Neural progenitor cell (in vitro differentiated cells): ENCODE data around the gene DDX27. TPM values are rescaled to one million over a fixed set of nuclear protein-coding genes. Genes with fewer than 3 reads are reported as not detected.

Experiments used
- DNase-seq: peaks from one replicate; pipeline ENCODE4 v3.0.0-alpha.2; 2016; ENCODE audit warnings: low spot score
- H2AFZ ChIP-seq: fragments of 200-600 bp; sonication (generic); replicated peaks from 2 replicates; pipeline ENCODE4 v1.6.1; 2016; ENCODE audit warnings: antibody characterized with exemption
- H3F3A ChIP-seq: fragments of 200-600 bp; sonication (generic); 2 replicates; pipeline ENCODE4 v1.6.1; 2016; ENCODE audit warnings: antibody characterized with exemption, low read depth
- H3K27ac ChIP-seq: fragments of 200-600 bp; sonication (generic); 2 replicates; pipeline ENCODE4 v1.5.1; 2016; ENCODE audit warnings: mild to moderate bottlenecking
- H3K27me3 ChIP-seq: fragments of 200-600 bp; sonication (generic); 2 replicates; pipeline ENCODE4 v1.6.1; 2016; ENCODE audit warnings: mild to moderate bottlenecking, moderate library complexity
- H3K36me3 ChIP-seq: fragments of 200-600 bp; sonication (generic); 2 replicates; pipeline ENCODE4 v1.5.1; 2016
- H3K4me1 ChIP-seq: fragments of 200-600 bp; sonication (generic); 2 replicates; pipeline ENCODE4 v1.6.1; 2016; ENCODE audit warnings: mixed run types
- H3K4me2 ChIP-seq: fragments of 200-600 bp; sonication (generic); 2 replicates; pipeline ENCODE4 v1.6.1; 2016
- H3K4me3 ChIP-seq: fragments of 200-600 bp; sonication (generic); 2 replicates; pipeline ENCODE4 v1.5.1; 2016
- H3K79me2 ChIP-seq: fragments of 200-600 bp; sonication (generic); 2 replicates; pipeline ENCODE4 v1.6.1; 2016; ENCODE audit warnings: low read depth
- H3K9ac ChIP-seq: fragments of 200-600 bp; sonication (generic); 2 replicates; pipeline ENCODE4 v1.6.1; 2016
- H3K9me3 ChIP-seq: fragments of 200-600 bp; sonication (generic); 2 replicates; pipeline ENCODE4 v1.5.1; 2016; ENCODE audit warnings: low read depth
- H4K20me1 ChIP-seq: fragments of 200-600 bp; sonication (generic); 2 replicates; pipeline ENCODE4 v1.6.1; 2016; ENCODE audit warnings: low read depth
- H3K27ac Mint-ChIP-seq: 3 replicates; pipeline ENCODE4 v1.8.0; 2021; ENCODE audit warnings: mixed read lengths
- H3K27me3 Mint-ChIP-seq: 2 replicates; pipeline ENCODE4 v1.8.0; 2022; ENCODE audit warnings: low read depth, mild to moderate bottlenecking, inconsistent platforms, moderate library complexity, mixed read lengths; ENCODE audit not compliant: insufficient read depth
- H3K36me3 Mint-ChIP-seq: 3 replicates; pipeline ENCODE4 v1.8.0; 2021; ENCODE audit warnings: mixed read lengths
- H3K4me1 Mint-ChIP-seq: 3 replicates; pipeline ENCODE4 v1.8.0; 2021; ENCODE audit warnings: mixed read lengths
- H3K4me3 Mint-ChIP-seq: 3 replicates; pipeline ENCODE4 v1.8.0; 2021; ENCODE audit warnings: mild to moderate bottlenecking, moderate library complexity, mixed read lengths
- H3K9me3 Mint-ChIP-seq: 3 replicates; pipeline ENCODE4 v1.8.0; 2020; ENCODE audit warnings: mixed read lengths
- CTCF ChIP-seq: fragments of 200-600 bp; sonication (generic); IDR thresholded peaks from 2 replicates; pipeline ENCODE4 v1.5.1; 2017; ENCODE audit warnings: antibody characterized with exemption, mild to moderate bottlenecking
- EZH2 ChIP-seq: fragments of 200-600 bp; sonication (generic); IDR thresholded peaks from 2 replicates; pipeline ENCODE4 v1.6.1; 2017; ENCODE audit warnings: antibody characterized with exemption, mild to moderate bottlenecking, moderate library complexity
- EZH2phosphoT487 ChIP-seq: fragments of 200-600 bp; sonication (generic); IDR thresholded peaks from 2 replicates; pipeline ENCODE4 v1.6.1; 2017; ENCODE audit warnings: antibody characterized with exemption
- total RNA-seq: library from RNA; depleted of rRNA; stranded (reverse); fragments of >200 nt; gene quantifications from 2 replicates; pipeline ENCODE4 v1.2.3, GENCODE V29; 2015; ENCODE audit warnings: low replicate concordance

The DDX27 gene
- total RNA-seq, 1 donor from 2014 or later: 27.3 TPM

GRCh38 chr20:49234831-49235230 is 15.6 kb downstream of the DDX27 start:
- H2AFZ ChIP-seq: no peak overlapping the region
- Mint-ChIP-seq H3K27me3 (peaks cover 5% of the 10 kb centered on the region), H3K27ac (no peak overlapping the region), H3K4me1 (peaks cover 5% of the 10 kb centered on the region), H3K36me3 (peaks cover 30% of the 10 kb centered on the region), H3K4me3 (no peak overlapping the region), H3K9me3 (no peaks in the 10 kb centered on the region)
- H3K4me3 ChIP-seq: no peak overlapping the region
- H4K20me1 ChIP-seq: no peaks in the 10 kb centered on the region
- H3K9ac ChIP-seq: no peak overlapping the region
- H3K9me3 ChIP-seq: no peaks in the 10 kb centered on the region
- H3K27ac ChIP-seq: no peak overlapping the region
- no peaks in the 10 kb centered on the region for H3K27me3 ChIP-seq
- no peaks in the 10 kb centered on the region for H3K79me2 ChIP-seq
- no peak overlapping the region for H3K4me2 ChIP-seq
- H3K36me3 ChIP-seq: no peaks in the 10 kb centered on the region
- no peak for DNase-seq
- peaks cover 21% of the 10 kb centered on the region for H3F3A ChIP-seq
- H3K4me1 ChIP-seq: peaks cover 5% of the 10 kb centered on the region
- TF ChIP-seq EZH2 (no peak), CTCF (no peak), EZH2phosphoT487 (no peak)

GRCh38 chr20:49236301-49236700 is 17.1 kb downstream of the DDX27 start:
- H3K27me3 ChIP-seq: no peaks in the 10 kb centered on the region
- H3K27ac Mint-ChIP-seq: no peak overlapping the region
- no peaks in the 10 kb centered on the region for H3K9me3 ChIP-seq
- no peak overlapping the region for H3K9ac ChIP-seq
- H3K4me3 Mint-ChIP-seq: no peak overlapping the region
- no peak for DNase-seq
- H3K27me3 Mint-ChIP-seq: peaks cover 2% of the 10 kb centered on the region
- H3K9me3 Mint-ChIP-seq: no peaks in the 10 kb centered on the region
- H3F3A ChIP-seq: peaks cover 21% of the 10 kb centered on the region
- no peak overlapping the region for H3K4me2 ChIP-seq
- H2AFZ ChIP-seq: no peak overlapping the region
- no peaks in the 10 kb centered on the region for H3K79me2 ChIP-seq
- H3K4me3 ChIP-seq: no peak overlapping the region
- H3K27ac ChIP-seq: no peak overlapping the region
- H3K36me3 Mint-ChIP-seq: peaks cover 37% of the 10 kb centered on the region
- H3K36me3 ChIP-seq: no peaks in the 10 kb centered on the region
- no peak for TF ChIP-seq EZH2
- TF ChIP-seq CTCF: no peak
- H3K4me1 ChIP-seq: peaks cover 5% of the 10 kb centered on the region
- peaks cover 5% of the 10 kb centered on the region for H3K4me1 Mint-ChIP-seq
- H4K20me1 ChIP-seq: no peaks in the 10 kb centered on the region

GRCh38 chr20:49237531-49237930 is 18.3 kb downstream of the DDX27 start:
- peaks cover 21% of the 10 kb centered on the region for H3F3A ChIP-seq
- no peaks in the 10 kb centered on the region for H3K27me3 ChIP-seq
- H3K4me3 ChIP-seq: no peak overlapping the region
- H3K27me3 Mint-ChIP-seq: peaks cover 2% of the 10 kb centered on the region
- no peaks in the 10 kb centered on the region for H4K20me1 ChIP-seq
- H3K9ac ChIP-seq: no peak overlapping the region
- TF ChIP-seq EZH2 (no peak), EZH2phosphoT487 (peak; percentile 34)
- H3K36me3 ChIP-seq: no peaks in the 10 kb centered on the region
- no peaks in the 10 kb centered on the region for H3K9me3 ChIP-seq
- peaks cover 5% of the 10 kb centered on the region for H3K4me1 Mint-ChIP-seq
- peak; percentile 75 for DNase-seq
- no peak overlapping the region for H3K27ac Mint-ChIP-seq
- no peak overlapping the region for H3K4me3 Mint-ChIP-seq
- H3K36me3 Mint-ChIP-seq: peaks cover 45% of the 10 kb centered on the region
- peaks cover 5% of the 10 kb centered on the region for H3K4me1 ChIP-seq
- H3K79me2 ChIP-seq: no peaks in the 10 kb centered on the region
- H2AFZ ChIP-seq: no peak overlapping the region
- no peak overlapping the region for H3K4me2 ChIP-seq
- no peaks in the 10 kb centered on the region for H3K9me3 Mint-ChIP-seq
- peak overlapping the region; percentile 66 for H3K27ac ChIP-seq

- H3K4me3 Mint-ChIP-seq: no peak overlapping the region
- H3K4me1 Mint-ChIP-seq: no peaks in the 10 kb centered on the region
- Histone ChIP-seq H3K27me3 (no peaks in the 10 kb centered on the region), H3K4me3 (no peak overlapping the region), H4K20me1 (peaks cover 3% of the 10 kb centered on the region), H3K36me3 (no peaks in the 10 kb centered on the region), H3K9me3 (no peaks in the 10 kb centered on the region), H3K4me2 (no peak overlapping the region), H3K27ac (no peak overlapping the region), H3K4me1 (no peaks in the 10 kb centered on the region), H3F3A (no peaks in the 10 kb centered on the region), H2AFZ (no peak overlapping the region), H3K79me2 (no peaks in the 10 kb centered on the region), H3K9ac (no peak overlapping the region)
- H3K27ac Mint-ChIP-seq: no peak overlapping the region
- H3K9me3 Mint-ChIP-seq: no peaks in the 10 kb centered on the region
- peaks cover 5% of the 10 kb centered on the region for H3K27me3 Mint-ChIP-seq
- H3K36me3 Mint-ChIP-seq: peaks cover 39% of the 10 kb centered on the region
- DNase-seq: peak; percentile 56
- TF ChIP-seq EZH2phosphoT487 (no peak), CTCF (peak; percentile 77)
Measured at GRCh38 chr20:49245921-49246740, 26.9 kb downstream of the DDX27 start.
